Psoas muscle (tissue), 8 donors: ENCODE measurements around the gene NSF. TPM values are rescaled to one million over a fixed set of nuclear protein-coding genes. Genes with fewer than 3 reads are reported as not detected.
A peak's percentile ranks its signal among the peaks of the same experiment; 100 is the strongest.
"Not testable (repeated sequence)": the region's sequence is repeated elsewhere in the genome, so short reads cannot be mapped to it uniquely, and the experiment has no call there.

ENCODE experiments used
- ATAC-seq, 4 donors: fragments of 200-7000 bp; cut with Tn5 transposase; one replicate each; pipeline ENCODE4 v1.9.1; 2020; ENCODE audit warnings: moderate library complexity in 3 of 4, mild to moderate bottlenecking in 2 of 4
- DNase-seq, 2 donors: peaks; one replicate each; pipeline ENCODE4 v3.0.0-alpha.2; 2020
- H3K27ac ChIP-seq: fragments of 200-600 bp; one replicate; pipeline ENCODE4 v1.8.0; 2022
- H3K27me3 ChIP-seq, 3 donors: fragments of 200-600 bp in 1 of 3; one replicate each; pipeline versions ENCODE4 v1.6.1 to v1.8.0; 2013 to 2022; ENCODE audit warnings: low read length in 2 of 3, mild to moderate bottlenecking in 2 of 3, moderate library complexity in 1 of 3; ENCODE audit not compliant: insufficient read depth in 3 of 3
- H3K36me3 ChIP-seq, 2 donors: fragments of 200-600 bp in 1 of 2; one replicate each; pipeline versions ENCODE4 v1.6.1 to v1.8.0; 2013 to 2022; ENCODE audit warnings: low read depth in 1 of 2, mild to moderate bottlenecking in 1 of 2, moderate library complexity in 1 of 2; ENCODE audit not compliant: insufficient read depth in 1 of 2
- H3K4me1 ChIP-seq: fragments of 200-600 bp; one replicate; pipeline ENCODE4 v1.8.0; 2022
- H3K4me3 ChIP-seq: fragments of 200-600 bp; one replicate; pipeline ENCODE4 v1.8.0; 2022; ENCODE audit warnings: mild to moderate bottlenecking
- H3K9me3 ChIP-seq: fragments of 200-600 bp; one replicate; pipeline ENCODE4 v1.8.0; 2022
- CTCF ChIP-seq: fragments of 200-600 bp; IDR thresholded peaks from one replicate; pipeline ENCODE4 v1.8.0; 2022; ENCODE audit warnings: antibody characterized with exemption
- WGBS, 3 donors: extraction: QIAGEN DNeasy Blood & Tissue Kit; methylation state at CpG; one replicate each; pipeline versions ENCODE4 v1.1.6 to v1.1.7; 2013; 5-methylcytosine and 5-hydroxymethylcytosine counted together
- intact Hi-C, 2 donors: fragments of 100-400 bp; cut with DNase I; formaldehyde crosslinking; loops; one replicate each; pipeline versions ENCODE4 v1.11.0 to v1.14.2; 2022
- polyA plus RNA-seq, 3 donors: library from polyadenylated mRNA; stranded (reverse); fragments of 200-250 nt; gene quantifications; one replicate each; pipeline ENCODE4 v1.2.3, GENCODE V29; 2013
- total RNA-seq, 4 donors: library from RNA; stranded (reverse); fragmentation: NEBNext Ultra II Directional in 2 of 4; extraction: Animal tissue kit (Norgen Biotek cat#: 25700) in 2 of 4; gene quantifications; one replicate each; pipeline versions ENCODE4 v1.2.1 to v1.2.4, GENCODE V29; 2021 to 2023
- donor health status: healthy with polysubstance abuse.
- donor health status: DM: no; HTN: no; CAD: no; lungs with moderate emphysema.
- donor health status: Bipolar disorder and iron deficiency.
- donor health status: healthy.
- donor health status: DM: yes; HTN: yes; CAD: no.
- donor health status: DM: no; HTN: no; CAD: no.
- donor health status: DM: no; HTN: no; CAD: no.
- donor health status: DM: yes; HTN: yes; CAD: no.

Gene NSF
- total and polyA plus RNA-seq, 7 donors = 19.3 to 103 (median 40.2) TPM

- H3K27me3 ChIP-seq, H3K36me3 ChIP-seq, H3K27ac ChIP-seq, H3K4me3 ChIP-seq, H3K4me1 ChIP-seq, H3K9me3 ChIP-seq, DNase-seq, intact Hi-C loops: not testable (repeated sequence)
- WGBS, 3 donors = no CpG with 5 or more reads among the region's 3 CpGs
- peak in 1 of 4 donors; percentile 45 for ATAC-seq
Observed at GRCh38 chr17:46632146-46632545, 41.7 kb downstream of the NSF start.

GRCh38 chr17:46634844-46635243 lies 44.4 kb downstream of the NSF start:
- DNase-seq, intact Hi-C loops, H3K4me1 ChIP-seq, H3K27me3 ChIP-seq, H3K36me3 ChIP-seq, H3K9me3 ChIP-seq, H3K4me3 ChIP-seq, ATAC-seq, H3K27ac ChIP-seq: not testable (repeated sequence)

GRCh38 chr17:46641861-46642656 lies 51.6 kb downstream of the NSF start:
- H3K36me3 ChIP-seq, H3K27ac ChIP-seq, H3K4me3 ChIP-seq, H3K4me1 ChIP-seq, H3K9me3 ChIP-seq, H3K27me3 ChIP-seq, DNase-seq, intact Hi-C loops: not testable (repeated sequence)
- WGBS, 3 donors = no CpG with 5 or more reads among the region's 2 CpGs
- peak in 1 of 4 donors; percentile 54 for ATAC-seq
- TF ChIP-seq CTCF = peak; percentile 29

- no CpG with 5 or more reads among the region's 2 CpGs for WGBS, 3 donors
- H3K4me1 ChIP-seq, ATAC-seq, H3K9me3 ChIP-seq, DNase-seq, intact Hi-C loops, H3K27ac ChIP-seq, H3K27me3 ChIP-seq, H3K36me3 ChIP-seq, H3K4me3 ChIP-seq: not testable (repeated sequence)
Observed at GRCh38 chr17:46647251-46647650, 56.8 kb downstream of the NSF start.

- ATAC-seq, H3K4me3 ChIP-seq, H3K27ac ChIP-seq, H3K36me3 ChIP-seq, DNase-seq, H3K9me3 ChIP-seq, H3K4me1 ChIP-seq, H3K27me3 ChIP-seq, intact Hi-C loops: not testable (repeated sequence)
- WGBS, 3 donors = no CpG with 5 or more reads among the region's 2 CpGs
Observed at GRCh38 chr17:46647688-46648278, 57.3 kb downstream of the NSF start.

GRCh38 chr17:46649246-46649645 lies 58.8 kb downstream of the NSF start:
- intact Hi-C loops, H3K4me1 ChIP-seq, H3K27ac ChIP-seq, H3K4me3 ChIP-seq, ATAC-seq, H3K27me3 ChIP-seq, H3K36me3 ChIP-seq, H3K9me3 ChIP-seq: not testable (repeated sequence)
- DNase-seq = peak in 1 of 2 donors; percentile 2
- 97 to 98% (median 98%) methylated on average over 7 of the region's 7 CpGs for WGBS, 3 donors

- H3K36me3 ChIP-seq, H3K4me1 ChIP-seq, H3K4me3 ChIP-seq, intact Hi-C loops, H3K9me3 ChIP-seq, DNase-seq, H3K27ac ChIP-seq, H3K27me3 ChIP-seq: not testable (repeated sequence)
- ATAC-seq = peak; percentile 75 to 94 (median 84)
- no CpG with 5 or more reads among the region's 7 CpGs for WGBS, 3 donors
Observed at GRCh38 chr17:46652024-46652643, 61.7 kb downstream of the NSF start.

- H3K36me3 ChIP-seq, H3K27me3 ChIP-seq, H3K4me1 ChIP-seq, H3K27ac ChIP-seq, H3K4me3 ChIP-seq, DNase-seq, intact Hi-C loops, H3K9me3 ChIP-seq: not testable (repeated sequence)
- no CpG with 5 or more reads among the region's 5 CpGs for WGBS, 3 donors
- peak in 1 of 4 donors; percentile 15 for ATAC-seq
Observed at GRCh38 chr17:46658235-46658634, 67.8 kb downstream of the NSF start.

- H3K36me3 ChIP-seq, H3K4me3 ChIP-seq, intact Hi-C loops, H3K27ac ChIP-seq, DNase-seq, H3K27me3 ChIP-seq, H3K9me3 ChIP-seq, H3K4me1 ChIP-seq, ATAC-seq: not testable (repeated sequence)
- WGBS, 3 donors = no CpG with 5 or more reads among the region's 4 CpGs
Observed at GRCh38 chr17:46659702-46660101, 69.2 kb downstream of the NSF start.

GRCh38 chr17:46663123-46663522 lies 72.7 kb downstream of the NSF start:
- H3K4me3 ChIP-seq, H3K9me3 ChIP-seq, DNase-seq, H3K4me1 ChIP-seq, H3K36me3 ChIP-seq, H3K27me3 ChIP-seq, H3K27ac ChIP-seq, intact Hi-C loops, ATAC-seq: not testable (repeated sequence)
- WGBS, 3 donors = no CpG with 5 or more reads among the region's 1 CpG
